GDM1 (cell line): ENCODE measurements around the gene PPP1R12B.
"Not testable (repeated sequence)": the region's sequence is repeated elsewhere in the genome, so short reads cannot be mapped to it uniquely, and the experiment has no call there.

ENCODE experiments used
- DNase-seq: peaks from one replicate; lab custom pipeline; 2025; lab: John Stamatoyannopoulos, UW

Gene PPP1R12B

GRCh38 chr1:202530686-202531085, 182.2 kb downstream of the PPP1R12B start:
- not testable (repeated sequence) for DNase-seq

GRCh38 chr1:202531472-202531811, 182.9 kb downstream of the PPP1R12B start:
- no peak for DNase-seq

GRCh38 chr1:202531812-202532616, 183.5 kb downstream of the PPP1R12B start:
- not testable (repeated sequence) for DNase-seq

GRCh38 chr1:202539166-202539574, 190.7 kb downstream of the PPP1R12B start:
- not testable (repeated sequence) for DNase-seq

- not testable (repeated sequence) for DNase-seq
Observed at GRCh38 chr1:202539583-202539982, 191.1 kb downstream of the PPP1R12B start.

- DNase-seq = no peak
Observed at GRCh38 chr1:202540014-202540413, 191.5 kb downstream of the PPP1R12B start.

GRCh38 chr1:202540448-202540847, 191.9 kb downstream of the PPP1R12B start:
- DNase-seq = no peak

GRCh38 chr1:202540858-202541257, 192.4 kb downstream of the PPP1R12B start:
- not testable (repeated sequence) for DNase-seq

- DNase-seq = not testable (repeated sequence)
Observed at GRCh38 chr1:202542415-202542814, 193.9 kb downstream of the PPP1R12B start.

GRCh38 chr1:202543537-202543936, 195.0 kb downstream of the PPP1R12B start:
- not testable (repeated sequence) for DNase-seq

- DNase-seq = not testable (repeated sequence)
Observed at GRCh38 chr1:202544766-202545449, 196.4 kb downstream of the PPP1R12B start.

- DNase-seq = not testable (repeated sequence)
Observed at GRCh38 chr1:202545647-202546303, 197.3 kb downstream of the PPP1R12B start.

GRCh38 chr1:202546377-202546776, 197.9 kb downstream of the PPP1R12B start:
- not testable (repeated sequence) for DNase-seq

GRCh38 chr1:202546796-202547195, 198.3 kb downstream of the PPP1R12B start:
- DNase-seq = not testable (repeated sequence)

GRCh38 chr1:202547215-202547614, 198.7 kb downstream of the PPP1R12B start:
- DNase-seq = no peak

GRCh38 chr1:202550088-202550487, 201.6 kb downstream of the PPP1R12B start:
- not testable (repeated sequence) for DNase-seq

- no peak for DNase-seq
Observed at GRCh38 chr1:202551683-202552082, 203.2 kb downstream of the PPP1R12B start.

- not testable (repeated sequence) for DNase-seq
Observed at GRCh38 chr1:202552615-202553014, 204.1 kb downstream of the PPP1R12B start.

- not testable (repeated sequence) for DNase-seq
Observed at GRCh38 chr1:202553078-202553477, 204.6 kb downstream of the PPP1R12B start.

- no peak for DNase-seq
Observed at GRCh38 chr1:202553560-202554038, 205.1 kb downstream of the PPP1R12B start.

GRCh38 chr1:202554619-202555018, 206.1 kb downstream of the PPP1R12B start:
- not testable (repeated sequence) for DNase-seq

- not testable (repeated sequence) for DNase-seq
Observed at GRCh38 chr1:202556037-202556436, 207.5 kb downstream of the PPP1R12B start.
